ENCODE results near the gene GNA14. TPM values are rescaled to one million over a fixed set of nuclear protein-coding genes. Genes with fewer than 3 reads are reported as not detected.

GNA14 gene
- total RNA-seq, 1 donor from 2014 or later = 0.22 TPM

DNA sequence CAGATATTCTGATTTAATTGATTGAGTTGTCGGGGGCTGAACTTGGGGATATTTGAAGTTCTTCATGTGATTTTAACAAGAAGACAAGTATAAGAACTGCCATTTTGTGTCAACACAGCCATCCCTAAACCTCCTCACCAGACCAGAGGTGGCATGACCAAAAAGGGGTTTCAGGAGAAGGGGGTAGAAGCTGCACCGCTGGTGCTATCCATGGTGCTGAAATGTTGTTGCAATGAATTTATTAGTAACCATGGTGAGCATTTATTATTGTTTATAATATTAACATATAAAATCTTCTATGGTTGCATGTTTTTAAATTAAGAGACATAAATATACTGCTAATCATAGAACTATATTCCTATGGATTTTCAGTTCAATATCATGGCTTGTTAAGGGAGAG lies 72.3 kb downstream of the GNA14 start:
- TF ChIP-seq, protein P1, sequence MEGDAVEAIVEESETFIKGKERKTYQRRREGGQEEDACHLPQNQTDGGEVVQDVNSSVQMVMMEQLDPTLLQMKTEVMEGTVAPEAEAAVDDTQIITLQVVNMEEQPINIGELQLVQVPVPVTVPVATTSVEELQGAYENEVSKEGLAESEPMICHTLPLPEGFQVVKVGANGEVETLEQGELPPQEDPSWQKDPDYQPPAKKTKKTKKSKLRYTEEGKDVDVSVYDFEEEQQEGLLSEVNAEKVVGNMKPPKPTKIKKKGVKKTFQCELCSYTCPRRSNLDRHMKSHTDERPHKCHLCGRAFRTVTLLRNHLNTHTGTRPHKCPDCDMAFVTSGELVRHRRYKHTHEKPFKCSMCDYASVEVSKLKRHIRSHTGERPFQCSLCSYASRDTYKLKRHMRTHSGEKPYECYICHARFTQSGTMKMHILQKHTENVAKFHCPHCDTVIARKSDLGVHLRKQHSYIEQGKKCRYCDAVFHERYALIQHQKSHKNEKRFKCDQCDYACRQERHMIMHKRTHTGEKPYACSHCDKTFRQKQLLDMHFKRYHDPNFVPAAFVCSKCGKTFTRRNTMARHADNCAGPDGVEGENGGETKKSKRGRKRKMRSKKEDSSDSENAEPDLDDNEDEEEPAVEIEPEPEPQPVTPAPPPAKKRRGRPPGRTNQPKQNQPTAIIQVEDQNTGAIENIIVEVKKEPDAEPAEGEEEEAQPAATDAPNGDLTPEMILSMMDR (IDR thresholded peaks at IDR 0.05) = no peak
- H3K9me3 Mint-ChIP-seq (ENCODE audit: low read depth) = peaks cover 2% of the 10 kb centered on the region
- H3K27ac Mint-ChIP-seq (ENCODE audit: unreplicated experiment) = no peak overlapping the region
- H3K36me3 Mint-ChIP-seq (ENCODE audit: low read depth) = no peaks in the 10 kb centered on the region
- no peaks in the 10 kb centered on the region for H3K27me3 Mint-ChIP-seq (ENCODE audit: low read depth)
- no peak overlapping the region for H3K4me3 Mint-ChIP-seq (ENCODE audit: unreplicated experiment)
- no peaks in the 10 kb centered on the region for H3K4me1 Mint-ChIP-seq (ENCODE audit: low read depth)
- no peak for DNase-seq (ENCODE audit: low spot score)

DNA sequence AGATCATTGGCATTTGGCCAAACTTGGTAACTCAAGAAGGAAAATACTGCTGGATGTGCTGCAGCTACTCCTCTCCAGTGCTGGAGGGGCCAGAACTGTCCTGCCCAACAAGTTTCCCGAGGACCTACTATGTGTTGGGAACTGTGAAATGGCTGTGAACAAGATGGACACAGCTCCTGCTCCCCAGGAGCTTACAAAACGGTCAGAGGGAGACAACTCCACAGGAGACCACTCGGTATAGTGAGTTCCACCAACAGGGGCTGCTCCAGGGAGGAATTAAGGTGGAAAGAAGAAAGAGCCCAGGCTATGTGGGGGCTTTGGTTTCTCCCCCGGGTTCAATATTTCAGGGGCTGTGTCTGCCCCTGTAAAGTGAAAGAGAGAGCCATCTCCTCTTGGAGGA lies 78.8 kb downstream of the GNA14 start:
- Mint-ChIP-seq H3K4me3 (ENCODE audit: unreplicated experiment) (no peak overlapping the region), H3K36me3 (ENCODE audit: low read depth) (no peaks in the 10 kb centered on the region)
- TF ChIP-seq, protein P1 (IDR thresholded peaks at IDR 0.05) = no peak

DNA sequence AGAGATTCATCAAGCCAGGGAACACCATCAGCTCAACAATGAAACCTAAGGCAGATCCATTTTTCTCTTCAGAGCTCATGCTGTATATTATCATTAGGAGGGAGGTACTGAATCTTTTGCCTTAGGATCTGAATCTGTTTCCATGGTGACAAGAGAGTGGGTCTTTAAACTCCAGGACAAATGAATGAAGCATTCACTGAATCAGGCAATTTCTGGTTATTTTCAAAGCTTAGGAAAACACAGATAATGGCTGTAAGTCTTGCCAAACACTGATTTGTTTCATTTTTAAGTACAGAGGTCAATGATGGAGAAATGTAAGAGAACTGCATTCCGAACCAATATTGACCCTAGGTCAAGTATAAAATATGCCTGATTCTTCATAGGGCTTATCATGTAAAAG lies 84.9 kb downstream of the GNA14 start:
- H3K4me3 Mint-ChIP-seq (ENCODE audit: unreplicated experiment) = no peak overlapping the region
- no peak overlapping the region for H3K27ac Mint-ChIP-seq (ENCODE audit: unreplicated experiment)

More for the DNA sequence above, 78.8 kb downstream of the GNA14 start:
- H3K9me3 Mint-ChIP-seq (ENCODE audit: low read depth) = no peaks in the 10 kb centered on the region
- no peak overlapping the region for H3K27ac Mint-ChIP-seq (ENCODE audit: unreplicated experiment)
- no peak for DNase-seq (ENCODE audit: low spot score)
- H3K27me3 Mint-ChIP-seq (ENCODE audit: low read depth) = peaks cover 4% of the 10 kb centered on the region
- H3K4me1 Mint-ChIP-seq (ENCODE audit: low read depth) = no peaks in the 10 kb centered on the region

DNA sequence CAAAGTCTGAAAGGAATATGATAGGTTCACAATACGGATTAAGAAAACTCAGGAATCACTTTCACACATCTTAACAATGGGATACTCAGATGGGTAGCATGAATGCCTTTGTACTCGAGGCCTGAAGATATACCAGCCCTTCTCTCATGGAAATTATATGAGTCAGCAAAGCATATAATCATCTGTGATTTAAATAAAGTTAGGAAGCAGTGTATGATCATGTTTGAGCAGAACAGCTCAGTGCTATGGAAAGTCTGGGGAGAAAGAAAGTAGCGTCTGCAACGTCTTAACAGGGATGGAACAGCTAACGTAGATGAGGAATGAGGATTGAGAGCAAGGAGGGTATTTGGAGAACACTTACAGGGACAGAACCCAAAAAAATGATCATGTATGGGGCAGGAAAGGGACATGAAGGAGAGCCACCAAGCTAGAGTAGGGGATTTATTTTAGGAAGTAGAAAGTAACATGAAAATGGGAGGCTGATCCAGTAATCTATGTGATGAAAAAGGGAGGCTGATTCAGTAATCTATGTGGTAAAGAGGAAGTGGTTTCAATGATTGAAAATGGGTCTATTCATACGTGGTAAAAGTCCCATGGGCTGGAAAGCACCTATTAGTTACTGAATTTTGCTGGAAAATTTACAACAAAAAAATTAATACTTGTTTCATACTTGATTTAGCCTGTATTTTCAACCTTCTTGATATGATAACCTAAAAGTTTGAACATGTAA lies 85.9 kb downstream of the GNA14 start:
- no peak overlapping the region for H3K27ac Mint-ChIP-seq (ENCODE audit: unreplicated experiment)
- H3K27me3 Mint-ChIP-seq (ENCODE audit: low read depth) = no peaks in the 10 kb centered on the region
- H3K36me3 Mint-ChIP-seq (ENCODE audit: low read depth) = no peaks in the 10 kb centered on the region
- H3K4me1 Mint-ChIP-seq (ENCODE audit: low read depth) = no peaks in the 10 kb centered on the region
- H3K4me3 Mint-ChIP-seq (ENCODE audit: unreplicated experiment) = no peak overlapping the region
- TF ChIP-seq, protein P1 (IDR thresholded peaks at IDR 0.05) = no peak
- DNase-seq (ENCODE audit: low spot score) = no peak
- no peaks in the 10 kb centered on the region for H3K9me3 Mint-ChIP-seq (ENCODE audit: low read depth)

More for the DNA sequence above, 84.9 kb downstream of the GNA14 start:
- no peak for DNase-seq (ENCODE audit: low spot score)
- TF ChIP-seq, protein P1 (IDR thresholded peaks at IDR 0.05) = no peak
- Mint-ChIP-seq H3K27me3 (ENCODE audit: low read depth) (no peaks in the 10 kb centered on the region), H3K9me3 (ENCODE audit: low read depth) (no peaks in the 10 kb centered on the region), H3K36me3 (ENCODE audit: low read depth) (no peaks in the 10 kb centered on the region), H3K4me1 (ENCODE audit: low read depth) (no peaks in the 10 kb centered on the region)

GRCh38 chr9:77561331-77562018 lies 86.6 kb downstream of the GNA14 start:
- TF ChIP-seq, protein P1 (IDR thresholded peaks at IDR 0.05) = no peak

More at GRCh38 chr9:77561331-77562018, 86.6 kb downstream of the GNA14 start:
- DNase-seq (ENCODE audit: low spot score) = no peak
- no peaks in the 10 kb centered on the region for H3K36me3 Mint-ChIP-seq (ENCODE audit: low read depth)
- H3K4me3 Mint-ChIP-seq (ENCODE audit: unreplicated experiment) = no peak overlapping the region
- H3K4me1 Mint-ChIP-seq (ENCODE audit: low read depth) = no peaks in the 10 kb centered on the region
- no peaks in the 10 kb centered on the region for H3K9me3 Mint-ChIP-seq (ENCODE audit: low read depth)
- no peak overlapping the region for H3K27ac Mint-ChIP-seq (ENCODE audit: unreplicated experiment)
- H3K27me3 Mint-ChIP-seq (ENCODE audit: low read depth) = no peaks in the 10 kb centered on the region

Data from chondrocyte (in vitro differentiated cells).